Heart right ventricle (tissue), 16 donors: ENCODE measurements around the gene RPA3. TPM values are rescaled to one million over a fixed set of nuclear protein-coding genes. Genes with fewer than 3 reads are reported as not detected.
A peak's percentile ranks its signal among the peaks of the same experiment; 100 is the strongest.

Experiments used
- ATAC-seq, 8 donors: fragments of 200-7000 bp; cut with Tn5 transposase; one replicate each; pipeline ENCODE4 v1.9.1; 2020; ENCODE audit warnings: mild to moderate bottlenecking in 8 of 8, moderate library complexity in 8 of 8, moderate number of reproducible peaks in 1 of 8
- DNase-seq, 2 donors: peaks; one replicate each; pipeline ENCODE4 v3.0.0-alpha.2; 2020
- H3K27ac ChIP-seq, 10 donors: fragments of 200-600 bp; sonication (generic) in 2 of 10; one replicate each; pipeline versions ENCODE4 v1.5.0 to v1.8.0; 2020 to 2022; ENCODE audit warnings: mild to moderate bottlenecking in 3 of 10
- H3K27me3 ChIP-seq, 7 donors: fragments of 200-600 bp; one replicate each; pipeline ENCODE4 v1.8.0; 2021 to 2022; ENCODE audit warnings: mild to moderate bottlenecking in 2 of 7
- H3K36me3 ChIP-seq, 9 donors: fragments of 200-600 bp; sonication (generic) in 1 of 9; one replicate each; pipeline versions ENCODE4 v1.5.0 to v1.8.0; 2020 to 2022; ENCODE audit warnings: mild to moderate bottlenecking in 2 of 9
- H3K4me1 ChIP-seq, 9 donors: fragments of 200-600 bp; sonication (generic) in 1 of 9; one replicate each; pipeline versions ENCODE4 v1.5.0 to v1.8.0; 2020 to 2022; ENCODE audit warnings: mild to moderate bottlenecking in 4 of 9
- H3K4me3 ChIP-seq, 10 donors: fragments of 200-600 bp; sonication (generic) in 2 of 10; one replicate each; pipeline versions ENCODE4 v1.5.0 to v1.8.0; 2020 to 2022; ENCODE audit warnings: mild to moderate bottlenecking in 7 of 10, moderate library complexity in 2 of 10
- H3K9me3 ChIP-seq, 11 donors: fragments of 200-600 bp in 10 of 11; sonication (generic) in 2 of 11; one replicate each; pipeline versions ENCODE4 v1.5.0 to v1.8.0; 2013 to 2022; ENCODE audit warnings: mild to moderate bottlenecking in 2 of 11, control low read depth in 1 of 11, moderate library complexity in 1 of 11
- WGBS, 2 donors: extraction: QIAGEN DNeasy Blood & Tissue Kit; methylation state at CpG; one replicate each; pipeline ENCODE4 v1.1.7; 2013; ENCODE audit warnings: inconsistent platforms in 1 of 2; 5-methylcytosine and 5-hydroxymethylcytosine counted together
- intact Hi-C, 10 donors: fragments of 100-400 bp; cut with DNase I; formaldehyde crosslinking; loops; one replicate each; pipeline versions ENCODE4 v1.11.1 to v1.14.2; 2022
- polyA plus RNA-seq, 2 donors: library from polyadenylated mRNA; stranded (reverse); fragments of 200-250 nt; gene quantifications; one replicate each; pipeline ENCODE4 v1.2.3, GENCODE V29; 2013
- total RNA-seq, 10 donors: library from RNA; stranded (reverse); fragmentation: NEBNext Ultra II Directional in 3 of 10; extraction: Animal tissue kit (Norgen Biotek cat#: 25700) in 3 of 10; gene quantifications; one replicate each; pipeline versions ENCODE4 v1.2.1 to v1.2.4, GENCODE V29; 2021 to 2023
- TF ChIP-seq, protein P1 (sequence below), 9 donors: fragments of 200-600 bp; sonication (generic) in 2 of 9; IDR thresholded peaks; one replicate each; pipeline versions ENCODE4 v1.5.0 to v1.8.0; 2021 to 2022; ENCODE audit warnings: antibody characterized with exemption in 9 of 9, mild to moderate bottlenecking in 5 of 9, moderate library complexity in 1 of 9
- donor health status: Arrhythmogenic right ventricular cardiomyopathy.
- donor health status: ischemic (EF 13 %, LVEDD 7.1; RV severe dilation, severe dysfunction).
- donor health status: healthy with polysubstance abuse.
- donor health status: DM: no; HTN: yes; CAD: no.
- donor health status: DM: no; HTN: no; CAD: no.
- donor health status: ischemic (EF 25% LVEDD 6.9; RV normal size, moderate dysfunction).
- donor health status: ischemic (EF 25% LVEDD 5.7; RV mildly dilated, moderate dysfunction).
- donor health status: healthy.
- donor health status: DM: yes; HTN: yes; CAD: no.
- donor health status: Ischemic cardiomyopathy.
- donor health status: ischemic (EF 35%, LVEDD 5.7; RV mildly dilated, moderate dysfunction).
- donor health status: nonischemic (EF 11% LVEDD 7.7; RV severe dilation, severe dysfunction).
- donor health status: DM: yes; HTN: yes; CAD: no.
- donor health status: PGD.
- donor health status: ischemic (EF 29% LVEDD 5.4; RV normal size, mild dysfunction).
- donor health status: nonischemic (EF 23%, LVEDD 6.1; RV moderate dilation, normal function).

Gene RPA3
- total and polyA plus RNA-seq, 12 donors, result 15.9 to 25.9 (median 22.1) TPM

DNA sequence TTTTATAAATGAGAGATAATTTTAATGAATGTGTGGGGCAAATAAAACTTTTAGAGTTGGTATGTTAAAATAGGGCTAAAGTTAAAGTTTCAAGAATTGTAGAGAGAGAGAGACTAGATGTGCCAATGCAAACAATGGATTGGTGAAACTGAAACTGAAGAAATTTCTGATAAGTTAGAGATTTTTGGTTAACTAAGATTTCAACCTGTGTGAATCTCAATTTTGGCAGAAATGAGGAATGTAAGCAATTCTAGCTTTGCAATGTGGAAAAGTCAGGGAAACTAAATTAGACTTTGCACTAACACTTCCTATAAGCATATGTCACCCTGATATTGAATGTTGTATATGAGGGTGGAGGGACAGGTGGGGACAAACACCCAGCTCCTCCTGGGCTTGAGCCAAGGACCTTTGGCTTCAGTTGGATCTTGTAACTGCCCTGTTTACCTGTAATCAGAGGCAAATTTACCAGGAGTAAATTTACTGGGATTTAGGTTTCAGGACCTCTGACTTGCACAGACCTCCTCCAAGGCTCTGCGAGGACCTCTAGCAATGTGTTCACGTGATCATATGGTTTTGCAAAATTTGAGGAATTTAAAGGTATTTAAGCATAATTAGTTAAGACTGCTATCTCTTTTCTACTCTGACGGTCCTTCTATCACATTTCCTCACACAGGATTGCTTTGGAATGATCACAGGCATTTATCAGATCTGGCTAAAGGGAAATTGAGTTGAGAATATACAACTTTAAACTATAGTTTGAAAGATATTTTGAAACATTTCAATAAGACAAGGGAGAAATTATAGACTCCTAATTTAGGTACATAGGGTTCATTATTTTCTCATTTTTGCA, 33.1 kb upstream of the RPA3 start:
- no peaks in the 10 kb centered on the region for H3K27me3 ChIP-seq
- H3K36me3 ChIP-seq, result no peaks in the 10 kb centered on the region
- no peaks in the 10 kb centered on the region for H3K9me3 ChIP-seq
- ATAC-seq (no peak), DNase-seq (no peak)
- peaks cover 0 to 21% (median 11%) of the 10 kb centered on the region in 9 donors for H3K4me1 ChIP-seq
- WGBS, 2 donors, result 70 to 77% methylated on average over 3 of the region's 3 CpGs
- H3K27ac ChIP-seq, result no peak overlapping the region
- no peak overlapping the region for H3K4me3 ChIP-seq
- intact Hi-C loops, result no loop called here
- TF ChIP-seq, protein P1, sequence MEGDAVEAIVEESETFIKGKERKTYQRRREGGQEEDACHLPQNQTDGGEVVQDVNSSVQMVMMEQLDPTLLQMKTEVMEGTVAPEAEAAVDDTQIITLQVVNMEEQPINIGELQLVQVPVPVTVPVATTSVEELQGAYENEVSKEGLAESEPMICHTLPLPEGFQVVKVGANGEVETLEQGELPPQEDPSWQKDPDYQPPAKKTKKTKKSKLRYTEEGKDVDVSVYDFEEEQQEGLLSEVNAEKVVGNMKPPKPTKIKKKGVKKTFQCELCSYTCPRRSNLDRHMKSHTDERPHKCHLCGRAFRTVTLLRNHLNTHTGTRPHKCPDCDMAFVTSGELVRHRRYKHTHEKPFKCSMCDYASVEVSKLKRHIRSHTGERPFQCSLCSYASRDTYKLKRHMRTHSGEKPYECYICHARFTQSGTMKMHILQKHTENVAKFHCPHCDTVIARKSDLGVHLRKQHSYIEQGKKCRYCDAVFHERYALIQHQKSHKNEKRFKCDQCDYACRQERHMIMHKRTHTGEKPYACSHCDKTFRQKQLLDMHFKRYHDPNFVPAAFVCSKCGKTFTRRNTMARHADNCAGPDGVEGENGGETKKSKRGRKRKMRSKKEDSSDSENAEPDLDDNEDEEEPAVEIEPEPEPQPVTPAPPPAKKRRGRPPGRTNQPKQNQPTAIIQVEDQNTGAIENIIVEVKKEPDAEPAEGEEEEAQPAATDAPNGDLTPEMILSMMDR (IDR thresholded peaks at IDR 0.05), result no peak

DNA sequence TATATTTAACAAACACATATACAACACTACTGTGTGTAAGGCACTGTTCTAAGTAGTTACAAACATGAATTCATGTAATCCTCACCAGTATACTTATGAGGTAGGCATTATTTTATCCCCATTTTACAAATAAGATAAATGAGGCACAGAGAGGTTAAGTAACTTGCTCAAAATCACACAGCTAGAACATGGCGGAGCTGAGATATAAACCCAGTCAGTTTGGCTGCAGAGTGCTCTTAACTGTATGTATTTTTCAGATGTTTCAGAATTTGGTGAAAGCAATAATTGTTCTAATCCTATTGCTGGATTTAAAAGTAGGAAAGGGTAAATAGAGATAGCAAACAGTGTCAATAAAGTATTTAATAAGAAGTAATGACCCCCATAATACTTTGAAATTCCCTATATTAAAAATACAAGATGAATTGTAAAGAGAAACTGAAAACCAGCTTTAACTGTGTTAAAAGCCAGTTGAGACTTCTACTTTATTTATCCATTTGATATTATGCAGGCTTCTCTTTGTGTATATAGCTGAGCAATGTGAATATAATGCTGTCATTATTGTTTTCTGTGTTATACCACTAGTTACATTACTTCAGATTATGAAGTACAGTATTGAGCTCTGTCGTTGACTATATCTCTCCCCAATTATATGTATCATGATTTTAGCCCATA, 32.3 kb upstream of the RPA3 start:
- TF ChIP-seq, protein P1 (IDR thresholded peaks at IDR 0.05), result no peak
- Histone ChIP-seq H3K4me3 (no peak overlapping the region), H3K36me3 (no peaks in the 10 kb centered on the region), H3K27me3 (no peaks in the 10 kb centered on the region), H3K9me3 (no peaks in the 10 kb centered on the region), H3K27ac (no peak overlapping the region), H3K4me1 (peaks cover 0 to 29% (median 18%) of the 10 kb centered on the region in 9 donors)
- intact Hi-C loops, result no loop called here
- 72 to 75% methylated on average over 2 of the region's 2 CpGs for WGBS, 2 donors
- no peak for ATAC-seq
- no peak for DNase-seq

DNA sequence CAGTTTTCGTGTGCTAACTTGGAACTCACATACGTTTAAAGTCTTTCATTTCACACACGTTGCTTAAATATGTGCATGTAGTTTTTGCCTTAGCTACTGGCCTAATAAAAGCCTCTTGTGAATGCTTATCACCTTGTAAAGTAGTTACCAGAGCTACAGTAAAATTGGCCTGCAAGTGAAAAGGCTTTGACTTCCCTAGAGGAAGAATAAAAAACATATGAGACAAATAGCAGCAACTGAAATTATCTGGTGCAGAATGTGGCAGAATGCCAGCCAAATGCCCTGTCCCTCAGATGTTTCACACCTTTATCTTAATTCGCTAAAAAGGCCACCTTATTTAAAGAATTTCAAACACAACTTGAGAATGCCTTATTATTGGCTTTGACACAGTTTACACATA, 28.1 kb upstream of the RPA3 start:
- Histone ChIP-seq H3K36me3 (no peaks in the 10 kb centered on the region), H3K4me3 (no peak overlapping the region), H3K4me1 (peaks cover 0 to 37% (median 22%) of the 10 kb centered on the region in 9 donors), H3K27ac (peak overlapping the region in 5 of 10 donors; percentile 23 to 57 (median 42)), H3K9me3 (no peaks in the 10 kb centered on the region), H3K27me3 (no peaks in the 10 kb centered on the region)
- ATAC-seq (peak in 6 of 8 donors; percentile 16 to 84 (median 55)), DNase-seq (no peak)
- 19 to 30% methylated on average over 4 of the region's 4 CpGs for WGBS, 2 donors
- intact Hi-C loops, result loop anchor here in 1 of 10 donors (5.0 kb wide), 1 partner anchor 59 kb away; no protein-coding TSS in a partner anchor
- TF ChIP-seq, protein P1 (IDR thresholded peaks at IDR 0.05), result no peak

DNA sequence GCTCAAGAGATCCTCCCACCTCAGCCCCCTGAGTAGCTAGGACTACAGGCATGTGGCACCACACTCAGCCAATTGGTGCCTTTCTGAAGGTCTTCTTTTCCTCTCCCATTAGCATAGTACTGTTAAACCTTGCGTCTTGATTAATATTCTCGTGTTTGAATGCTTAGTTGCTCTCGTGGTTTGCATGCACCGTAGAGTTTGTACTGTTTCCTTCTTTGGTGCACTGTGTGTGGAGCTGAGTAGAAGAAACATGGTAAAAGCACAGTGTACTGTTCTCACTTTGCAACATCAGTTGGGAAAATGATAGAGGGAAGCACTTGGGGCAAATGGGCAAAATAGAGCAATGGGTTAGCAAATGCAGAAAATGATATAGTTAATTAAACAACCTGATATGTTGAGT, 27.6 kb upstream of the RPA3 start:
- H3K27ac ChIP-seq, result peak overlapping the region in 5 of 10 donors; percentile 23 to 57 (median 42)
- intact Hi-C loops, result loop anchor here in 1 of 10 donors (5.0 kb wide), 1 partner anchor 59 kb away; no protein-coding TSS in a partner anchor
- WGBS, 2 donors, result 69 to 81% methylated on average over 4 of the region's 4 CpGs
- no peaks in the 10 kb centered on the region for H3K9me3 ChIP-seq
- TF ChIP-seq, protein P1 (IDR thresholded peaks at IDR 0.05), result no peak
- H3K36me3 ChIP-seq, result no peaks in the 10 kb centered on the region
- ATAC-seq (peak in 4 of 8 donors; percentile 42 to 60 (median 47)), DNase-seq (no peak)
- H3K4me1 ChIP-seq, result peaks cover 0 to 32% (median 21%) of the 10 kb centered on the region in 9 donors
- no peaks in the 10 kb centered on the region for H3K27me3 ChIP-seq
- no peak overlapping the region for H3K4me3 ChIP-seq
